GM12801 (cell line): ENCODE data around the gene GCAT.

ENCODE experiments used
- CTCF ChIP-seq: IDR thresholded peaks from one replicate; pipeline ENCODE4 v1.5.1; 2011; ENCODE audit warnings: control low read depth; ENCODE audit not compliant: insufficient read length; ENCODE audit errors: extremely low read depth

The GCAT gene

GRCh38 chr22:37782340-37783168, 25.2 kb upstream of the GCAT start:
- TF ChIP-seq CTCF: no peak

GRCh38 chr22:37784829-37785495, 22.8 kb upstream of the GCAT start:
- no peak for TF ChIP-seq CTCF

- TF ChIP-seq CTCF: no peak
Observed at GRCh38 chr22:37790234-37790633, 17.5 kb upstream of the GCAT start.

GRCh38 chr22:37792494-37792893, 15.2 kb upstream of the GCAT start:
- TF ChIP-seq CTCF: no peak

- no peak for TF ChIP-seq CTCF
Observed at GRCh38 chr22:37794376-37794775, 13.4 kb upstream of the GCAT start.

GRCh38 chr22:37796079-37796478, 11.7 kb upstream of the GCAT start:
- TF ChIP-seq CTCF: no peak

- TF ChIP-seq CTCF: no peak
Observed at GRCh38 chr22:37797874-37798500, 9.7 kb upstream of the GCAT start.
